Gastrocnemius medialis (tissue), 4 donors: ENCODE measurements around the gene TPD52L1. TPM values are rescaled to one million over a fixed set of nuclear protein-coding genes. Genes with fewer than 3 reads are reported as not detected.

Experiments used
- ATAC-seq, 2 donors: fragments of 150-250 bp; one replicate each; pipeline ENCODE4 v1.9.1; 2016
- DNase-seq, 2 donors: peaks; one replicate each; pipeline ENCODE4 v3.0.0-alpha.2; 2019
- H3K27ac ChIP-seq, 4 donors: fragments of 200-600 bp; sonication (generic); 1 replicate in 1 of 4; 2 replicates in 3 of 4; pipeline ENCODE4 v1.5.1; 2016 to 2018; ENCODE audit warnings: mild to moderate bottlenecking in 2 of 4, moderate library complexity in 1 of 4
- H3K27me3 ChIP-seq, 3 donors: fragments of 200-600 bp; sonication (generic) in 2 of 3; 1 replicate in 1 of 3; 2 replicates in 2 of 3; pipeline versions ENCODE4 v1.5.1 to v1.6.0; 2016 to 2019; ENCODE audit warnings: mild to moderate bottlenecking in 1 of 3, moderate library complexity in 1 of 3
- H3K36me3 ChIP-seq, 2 donors: fragments of 200-600 bp; sonication (generic) in 1 of 2; one replicate each; pipeline ENCODE4 v1.5.1; 2017 to 2018
- H3K4me1 ChIP-seq, 2 donors: fragments of 200-600 bp; sonication (generic) in 1 of 2; one replicate each; pipeline ENCODE4 v1.5.1; 2016 to 2017; ENCODE audit warnings: mild to moderate bottlenecking in 2 of 2
- H3K4me3 ChIP-seq, 4 donors: fragments of 200-600 bp; sonication (generic) in 3 of 4; 1 replicate in 1 of 4; 2 replicates in 3 of 4; pipeline ENCODE4 v1.5.1; 2016 to 2019; ENCODE audit warnings: mild to moderate bottlenecking in 2 of 4
- H3K9me3 ChIP-seq, 3 donors: fragments of 200-600 bp; sonication (generic) in 2 of 3; 1 replicate in 1 of 3; 2 replicates in 2 of 3; pipeline ENCODE4 v1.5.1; 2016 to 2019
- CTCF ChIP-seq, 5 experiments: fragments of 450-650 bp in 3 of 5; fragments of 200-600 bp in 2 of 5; sonication (generic) in 2 of 5; IDR thresholded peaks in 4 of 5; conservative IDR thresholded peaks in 1 of 5; 1 replicate in 4 of 5; 2 replicates in 1 of 5; pipeline ENCODE4 v1.5.1; 2016 to 2019; ENCODE audit warnings: antibody characterized with exemption in 5 of 5, mild to moderate bottlenecking in 3 of 5, moderate library complexity in 3 of 5
- POLR2A ChIP-seq, 2 donors: fragments of 450-650 bp; IDR thresholded peaks; one replicate each; pipeline ENCODE4 v1.6.1; 2017; ENCODE audit warnings: antibody characterized with exemption in 2 of 2, mild to moderate bottlenecking in 2 of 2, moderate library complexity in 2 of 2
- in situ Hi-C, 4 donors: fragments of 200-750 bp; cut with MboI; loops; one replicate each; pipeline versions ENCODE4 v1.15.0 to v1.8.0; 2017; ENCODE audit warnings: low sequenced_read_pairs in 4 of 4
- intact Hi-C: fragments of 100-400 bp; cut with DNase I; formaldehyde crosslinking; loops from one replicate; pipeline ENCODE4 v1.15.1; 2023; ENCODE audit warnings: low total_unique reads
- total RNA-seq, 4 donors: library from RNA; depleted of rRNA; stranded (reverse); fragments of >200 nt; gene quantifications; one replicate each; pipeline versions ENCODE4 v1.1.0 to v1.2.3, GENCODE V29; 2016

Gene TPD52L1
- total RNA-seq, 4 donors from 2014 or later = 47.6 to 152 (median 123) TPM

- H3K4me3 ChIP-seq = no peak overlapping the region
- in situ Hi-C loops = no loop called here
- TF ChIP-seq CTCF (IDR thresholded peaks at IDR 0.05 in 4 of 5, conservative IDR thresholded peaks at IDR 0.05 in 1 of 5) (no peak), POLR2A (IDR thresholded peaks at IDR 0.05) (peak in 1 of 2 donors; percentile 39)
- no peak for DNase-seq
- no peaks in the 10 kb centered on the region for H3K27me3 ChIP-seq
- peaks cover 82 to 91% of the 10 kb centered on the region in 2 donors for H3K4me1 ChIP-seq
- intact Hi-C loops = no loop called here
- ATAC-seq = peak in 1 of 2 donors; percentile 28
- no peaks in the 10 kb centered on the region for H3K36me3 ChIP-seq
- H3K27ac ChIP-seq = peak overlapping the region; percentile 53 to 94 (median 78)
- H3K9me3 ChIP-seq = no peaks in the 10 kb centered on the region
Observed at GRCh38 chr6:125203395-125203794, 49.8 kb downstream of the TPD52L1 start.

- H3K9me3 ChIP-seq = no peaks in the 10 kb centered on the region
- no peaks in the 10 kb centered on the region for H3K27me3 ChIP-seq
- peak overlapping the region; percentile 64 to 94 (median 78) for H3K27ac ChIP-seq
- in situ Hi-C loops (no loop called here), intact Hi-C loops (no loop called here)
- TF ChIP-seq CTCF (IDR thresholded peaks at IDR 0.05 in 4 of 5, conservative IDR thresholded peaks at IDR 0.05 in 1 of 5) (no peak), POLR2A (IDR thresholded peaks at IDR 0.05) (no peak)
- DNase-seq (no peak), ATAC-seq (peak; percentile 76 to 80)
- H3K4me3 ChIP-seq = no peak overlapping the region
- no peaks in the 10 kb centered on the region for H3K36me3 ChIP-seq
- H3K4me1 ChIP-seq = peaks cover 73 to 78% of the 10 kb centered on the region in 2 donors
Observed at GRCh38 chr6:125205931-125206330, 52.4 kb downstream of the TPD52L1 start.

- Histone ChIP-seq H3K4me3 (no peak overlapping the region), H3K9me3 (no peaks in the 10 kb centered on the region), H3K27ac (peak overlapping the region; percentile 64 to 94 (median 78)), H3K4me1 (peaks cover 70 to 78% of the 10 kb centered on the region in 2 donors), H3K27me3 (no peaks in the 10 kb centered on the region), H3K36me3 (no peaks in the 10 kb centered on the region)
- DNase-seq (no peak), ATAC-seq (peak in 1 of 2 donors; percentile 35)
- no peak for TF ChIP-seq POLR2A (IDR thresholded peaks at IDR 0.05)
- no peak for TF ChIP-seq CTCF (IDR thresholded peaks at IDR 0.05 in 4 of 5, conservative IDR thresholded peaks at IDR 0.05 in 1 of 5)
- in situ Hi-C loops = no loop called here
- intact Hi-C loops = no loop called here
Observed at GRCh38 chr6:125206389-125206788, 52.8 kb downstream of the TPD52L1 start.

- no peak for TF ChIP-seq CTCF (IDR thresholded peaks at IDR 0.05 in 4 of 5, conservative IDR thresholded peaks at IDR 0.05 in 1 of 5)
- no peak for TF ChIP-seq POLR2A (IDR thresholded peaks at IDR 0.05)
- Histone ChIP-seq H3K4me1 (peaks cover 67 to 76% of the 10 kb centered on the region in 2 donors), H3K36me3 (no peaks in the 10 kb centered on the region), H3K4me3 (no peak overlapping the region), H3K9me3 (no peaks in the 10 kb centered on the region), H3K27ac (peak overlapping the region; percentile 56 to 94 (median 77)), H3K27me3 (no peaks in the 10 kb centered on the region)
- ATAC-seq = no peak
- intact Hi-C loops (loop anchor here (2.0 kb wide), 1 partner anchor 15 kb away; no protein-coding TSS in a partner anchor), in situ Hi-C loops (no loop called here)
- no peak for DNase-seq
Observed at GRCh38 chr6:125207956-125208355, 54.4 kb downstream of the TPD52L1 start.
